ENCODE results near the gene RAB7B. TPM values are rescaled to one million over a fixed set of nuclear protein-coding genes. Genes with fewer than 3 reads are reported as not detected.

Gene RAB7B
- total and polyA plus RNA-seq, 2 donors (not counting 1 experiment from before 2014, with no cell fraction given): 9.1 to 15.5 TPM

DNA sequence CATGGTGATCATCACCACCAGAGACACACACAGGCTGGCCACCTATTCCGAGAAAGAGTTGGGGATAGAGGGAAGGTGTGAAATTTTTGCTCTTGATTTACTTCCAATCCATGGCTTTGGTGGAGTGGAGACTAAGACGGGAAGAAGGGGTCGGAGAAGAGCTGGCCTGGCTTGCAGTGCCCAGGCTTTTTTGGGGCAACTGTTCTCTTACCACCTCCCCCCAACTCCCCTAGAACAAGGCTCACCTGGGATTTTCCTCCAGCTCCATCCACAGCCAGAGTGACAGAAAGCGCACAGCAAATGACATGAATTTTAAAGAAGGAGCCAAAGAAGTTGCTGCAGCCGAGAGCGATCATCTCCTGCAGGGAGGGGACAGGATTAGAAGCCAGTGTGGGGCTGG, 75.9 kb downstream of the RAB7B start:
- H3K79me2 ChIP-seq (ENCODE audit: control insufficient read depth, insufficient read depth, low read length): no peaks in the 10 kb centered on the region
- no peaks in the 10 kb centered on the region for H4K20me1 ChIP-seq (ENCODE audit: control insufficient read depth, extremely low read depth, insufficient read depth, low read length)
- no peak overlapping the region for H3K27ac ChIP-seq (ENCODE audit: insufficient read depth, low read length)
- no peak for TF ChIP-seq EZH2 (IDR thresholded peaks at IDR 0.05; ENCODE audit: low read length, missing control alignments)
- TF ChIP-seq, protein P1, sequence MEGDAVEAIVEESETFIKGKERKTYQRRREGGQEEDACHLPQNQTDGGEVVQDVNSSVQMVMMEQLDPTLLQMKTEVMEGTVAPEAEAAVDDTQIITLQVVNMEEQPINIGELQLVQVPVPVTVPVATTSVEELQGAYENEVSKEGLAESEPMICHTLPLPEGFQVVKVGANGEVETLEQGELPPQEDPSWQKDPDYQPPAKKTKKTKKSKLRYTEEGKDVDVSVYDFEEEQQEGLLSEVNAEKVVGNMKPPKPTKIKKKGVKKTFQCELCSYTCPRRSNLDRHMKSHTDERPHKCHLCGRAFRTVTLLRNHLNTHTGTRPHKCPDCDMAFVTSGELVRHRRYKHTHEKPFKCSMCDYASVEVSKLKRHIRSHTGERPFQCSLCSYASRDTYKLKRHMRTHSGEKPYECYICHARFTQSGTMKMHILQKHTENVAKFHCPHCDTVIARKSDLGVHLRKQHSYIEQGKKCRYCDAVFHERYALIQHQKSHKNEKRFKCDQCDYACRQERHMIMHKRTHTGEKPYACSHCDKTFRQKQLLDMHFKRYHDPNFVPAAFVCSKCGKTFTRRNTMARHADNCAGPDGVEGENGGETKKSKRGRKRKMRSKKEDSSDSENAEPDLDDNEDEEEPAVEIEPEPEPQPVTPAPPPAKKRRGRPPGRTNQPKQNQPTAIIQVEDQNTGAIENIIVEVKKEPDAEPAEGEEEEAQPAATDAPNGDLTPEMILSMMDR (conservative IDR thresholded peaks at IDR 0.05 in 1 of 2, IDR thresholded peaks at IDR 0.05 in 1 of 2; ENCODE audit: low read depth in 1 of 2, low read length in 2 of 2): no peak
- H3K36me3 ChIP-seq (ENCODE audit: control insufficient read depth, insufficient read depth, low read length): no peaks in the 10 kb centered on the region
- no peak overlapping the region for H2AFZ ChIP-seq (ENCODE audit: low read length)
- H3K27me3 ChIP-seq (ENCODE audit: control insufficient read depth, insufficient read depth, low read length): peaks cover 10% of the 10 kb centered on the region
- no peak overlapping the region for H3K4me2 ChIP-seq (ENCODE audit: extremely low read depth, insufficient read depth, low read length)
- no peaks in the 10 kb centered on the region for H3K4me1 ChIP-seq (ENCODE audit: control insufficient read depth, extremely low read depth, insufficient read depth, low read length)
- no peak overlapping the region for H3K9ac ChIP-seq (ENCODE audit: insufficient read depth, low read length)
- H3K9me3 ChIP-seq (ENCODE audit: control insufficient read depth, insufficient read depth, low read depth, low read length): no peaks in the 10 kb centered on the region
- no peak for DNase-seq (ENCODE audit: low read depth in 2 of 2)
- no peak overlapping the region for H3K4me3 ChIP-seq (replicated peaks in 1 of 4; ENCODE audit: control extremely low read depth in 1 of 4, insufficient read depth in 1 of 4, low read depth in 3 of 4, low read length in 4 of 4)

Other genes with a start within 250 kb of the RAB7B start
- gene RAB29, start 227.9 kb downstream of the RAB7B start, total RNA-seq: 26.2 and 35.2 TPM in 2 replicates
- gene RAB29, start 227.9 kb downstream of the RAB7B start, polyA plus RNA-seq: 31.5 and 34.5 TPM in 2 replicates
- gene SLC41A1, start 190.2 kb downstream of the RAB7B start, total RNA-seq: 14.6 and 24.6 TPM in 2 replicates
- gene SLC41A1, start 190.2 kb downstream of the RAB7B start, polyA plus RNA-seq: 28.5 and 28.9 TPM in 2 replicates
- gene PM20D1, start 153.3 kb downstream of the RAB7B start, total RNA-seq: not detected in 2 replicates
- gene PM20D1, start 153.3 kb downstream of the RAB7B start, polyA plus RNA-seq: 0.02 TPM in 1 of 2 replicates, not detected in the other
- gene SLC26A9, start 59.9 kb downstream of the RAB7B start, total RNA-seq: not detected in 2 replicates
- not detected in 2 replicates for gene SLC26A9, start 59.9 kb downstream of the RAB7B start, polyA plus RNA-seq
- not detected in 2 replicates for gene CTSE, start 20.5 kb upstream of the RAB7B start, total RNA-seq
- not detected in 2 replicates for gene CTSE, start 20.5 kb upstream of the RAB7B start, polyA plus RNA-seq
- not detected in 2 replicates for gene RHEX, start 49.8 kb upstream of the RAB7B start, total RNA-seq
- gene RHEX, start 49.8 kb upstream of the RAB7B start, polyA plus RNA-seq: not detected in 2 replicates
- gene AVPR1B, start 114.0 kb upstream of the RAB7B start, total RNA-seq: not detected in 2 replicates
- not detected in 2 replicates for gene AVPR1B, start 114.0 kb upstream of the RAB7B start, polyA plus RNA-seq
- gene FAM72A, start 199.4 kb upstream of the RAB7B start, total RNA-seq: 1.8 and 4.5 TPM in 2 replicates
- gene FAM72A, start 199.4 kb upstream of the RAB7B start, polyA plus RNA-seq: 1.5 and 4.5 TPM in 2 replicates
- 47.3 and 51.9 TPM in 2 replicates for gene SRGAP2, start 200.1 kb upstream of the RAB7B start, total RNA-seq
- 14.3 and 17.7 TPM in 2 replicates for gene SRGAP2, start 200.1 kb upstream of the RAB7B start, polyA plus RNA-seq